Kidney epithelial cell (primary cell): ENCODE results near the gene MGP. TPM values are rescaled to one million over a fixed set of nuclear protein-coding genes. Genes with fewer than 3 reads are reported as not detected.

Source experiments
- DNase-seq: peaks from one replicate; pipeline ENCODE4 v3.0.0-alpha.2; 2010; ENCODE audit warnings: low read depth
- H3K27me3 ChIP-seq: 2 replicates; pipeline ENCODE4 v1.6.0; 2011; ENCODE audit warnings: low read length; ENCODE audit not compliant: control insufficient read depth, insufficient read depth
- H3K36me3 ChIP-seq: 2 replicates; pipeline ENCODE4 v1.5.1; 2011; ENCODE audit warnings: low read length; ENCODE audit not compliant: control insufficient read depth, insufficient read depth
- H3K4me3 ChIP-seq: 2 replicates; pipeline ENCODE4 v1.5.1; 2011; ENCODE audit warnings: low read depth, mild to moderate bottlenecking, control low read depth, low read length
- total RNA-seq: library from RNA; depleted of rRNA; stranded (reverse); fragments of >200 nt; gene quantifications from 2 replicates; pipeline ENCODE4 v1.2.3, GENCODE V29; 2015
- TF ChIP-seq, protein P1 (sequence below): IDR thresholded peaks from 2 replicates; pipeline ENCODE4 v1.5.1; 2011; ENCODE audit warnings: mild to moderate bottlenecking, moderate library complexity, low read length, control low read depth, inconsistent platforms; ENCODE audit not compliant: insufficient read depth, poor library complexity, severe bottlenecking

MGP gene
- total RNA-seq, 1 donor from 2014 or later = 4.0 TPM

DNA sequence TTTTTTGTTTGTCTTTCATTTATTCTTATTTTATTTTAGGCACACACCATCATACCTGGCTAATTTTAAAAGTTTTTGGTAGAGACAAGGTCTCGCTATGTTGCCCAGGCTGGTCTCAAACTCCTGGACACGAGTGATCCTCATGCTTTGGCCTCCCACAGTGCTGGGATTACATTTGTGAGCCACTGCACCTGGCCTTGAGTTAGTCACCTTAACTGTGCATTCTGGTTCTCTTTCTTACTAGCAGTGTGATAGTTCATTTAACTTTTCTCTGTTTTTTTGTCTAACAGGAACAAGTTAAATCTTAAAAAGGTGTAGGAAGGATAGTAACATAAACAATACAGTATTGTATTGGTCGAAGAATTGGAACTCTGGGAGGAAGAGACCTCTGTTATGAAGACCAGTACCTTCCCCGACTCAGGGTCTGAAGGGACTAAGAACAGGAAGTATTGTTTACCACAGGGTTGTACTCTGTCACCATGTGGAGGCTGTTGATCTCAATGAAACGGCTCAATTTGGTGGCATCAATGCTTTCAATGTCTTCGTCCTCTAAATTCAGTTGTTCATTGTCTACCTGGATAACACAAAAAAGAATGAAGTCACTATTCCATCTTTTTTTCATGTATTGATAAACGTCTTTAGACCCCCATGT, 34.9 kb upstream of the MGP start:
- DNase-seq = no peak
- TF ChIP-seq, protein P1, sequence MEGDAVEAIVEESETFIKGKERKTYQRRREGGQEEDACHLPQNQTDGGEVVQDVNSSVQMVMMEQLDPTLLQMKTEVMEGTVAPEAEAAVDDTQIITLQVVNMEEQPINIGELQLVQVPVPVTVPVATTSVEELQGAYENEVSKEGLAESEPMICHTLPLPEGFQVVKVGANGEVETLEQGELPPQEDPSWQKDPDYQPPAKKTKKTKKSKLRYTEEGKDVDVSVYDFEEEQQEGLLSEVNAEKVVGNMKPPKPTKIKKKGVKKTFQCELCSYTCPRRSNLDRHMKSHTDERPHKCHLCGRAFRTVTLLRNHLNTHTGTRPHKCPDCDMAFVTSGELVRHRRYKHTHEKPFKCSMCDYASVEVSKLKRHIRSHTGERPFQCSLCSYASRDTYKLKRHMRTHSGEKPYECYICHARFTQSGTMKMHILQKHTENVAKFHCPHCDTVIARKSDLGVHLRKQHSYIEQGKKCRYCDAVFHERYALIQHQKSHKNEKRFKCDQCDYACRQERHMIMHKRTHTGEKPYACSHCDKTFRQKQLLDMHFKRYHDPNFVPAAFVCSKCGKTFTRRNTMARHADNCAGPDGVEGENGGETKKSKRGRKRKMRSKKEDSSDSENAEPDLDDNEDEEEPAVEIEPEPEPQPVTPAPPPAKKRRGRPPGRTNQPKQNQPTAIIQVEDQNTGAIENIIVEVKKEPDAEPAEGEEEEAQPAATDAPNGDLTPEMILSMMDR = no peak
- no peak overlapping the region for H3K4me3 ChIP-seq
- no peaks in the 10 kb centered on the region for H3K27me3 ChIP-seq
- no peaks in the 10 kb centered on the region for H3K36me3 ChIP-seq

DNA sequence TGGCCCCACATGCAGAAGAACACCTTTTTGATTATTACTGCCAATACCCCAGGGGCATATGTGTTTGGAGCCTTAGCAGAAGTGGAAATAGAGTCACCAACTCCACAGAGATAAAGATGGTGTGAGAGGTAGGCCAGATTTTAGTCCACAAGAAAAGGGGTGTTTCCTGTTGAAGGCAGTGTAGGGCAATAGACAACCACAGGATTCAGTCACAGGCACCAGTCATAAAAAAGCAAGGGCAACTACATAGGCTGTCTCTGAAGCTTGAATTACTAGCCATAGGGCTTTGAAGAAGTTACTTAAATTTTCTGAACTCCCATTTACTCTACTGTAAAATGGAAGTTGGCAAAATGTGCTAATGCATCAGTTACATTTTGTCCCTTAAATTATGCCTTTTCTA, 33.8 kb upstream of the MGP start:
- DNase-seq = no peak
- no peaks in the 10 kb centered on the region for H3K27me3 ChIP-seq
- H3K36me3 ChIP-seq = no peaks in the 10 kb centered on the region
- no peak overlapping the region for H3K4me3 ChIP-seq
- TF ChIP-seq, protein P1 = no peak

DNA sequence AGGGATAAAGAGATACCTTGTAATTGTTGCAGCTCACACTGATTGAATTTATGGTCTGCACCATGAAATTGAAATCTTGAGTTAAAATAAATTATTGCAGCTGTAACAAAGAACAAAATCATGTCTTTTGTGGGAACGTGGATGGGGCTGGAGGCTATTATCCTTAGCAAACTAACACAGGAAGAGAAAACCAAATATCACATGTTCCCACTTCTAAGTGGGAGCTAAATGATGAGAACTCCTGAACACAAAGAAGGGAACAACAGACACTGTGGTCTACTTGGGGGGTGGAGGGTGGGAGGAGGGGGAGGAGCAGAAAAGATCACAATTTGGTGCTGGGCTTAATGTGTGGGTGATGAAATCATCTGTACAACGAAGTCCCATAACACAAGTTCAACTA, 30.1 kb upstream of the MGP start:
- no peaks in the 10 kb centered on the region for H3K27me3 ChIP-seq
- no peak overlapping the region for H3K4me3 ChIP-seq
- H3K36me3 ChIP-seq = no peaks in the 10 kb centered on the region
- no peak for DNase-seq
- TF ChIP-seq, protein P1 = no peak

DNA sequence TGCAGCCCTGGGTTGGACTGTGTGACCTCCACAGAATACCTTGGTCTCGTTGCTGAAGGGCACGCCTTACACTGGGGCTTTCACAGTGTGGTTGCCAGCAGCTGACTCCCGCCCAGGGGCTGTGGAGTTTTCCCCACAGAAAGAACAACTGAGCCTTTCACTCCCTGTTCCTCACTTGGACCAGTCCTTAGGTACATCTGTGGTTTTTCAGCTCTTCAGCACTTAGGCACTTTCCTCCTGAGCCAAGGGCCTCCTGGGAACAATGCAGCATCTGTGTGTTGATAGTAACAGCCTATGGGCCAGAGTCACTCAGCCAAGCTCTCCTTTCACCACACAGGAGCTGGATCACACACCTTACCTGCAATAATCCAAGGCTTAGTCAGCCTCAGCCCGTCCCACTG, 27.7 kb upstream of the MGP start:
- H3K36me3 ChIP-seq = no peaks in the 10 kb centered on the region
- no peak overlapping the region for H3K4me3 ChIP-seq
- no peaks in the 10 kb centered on the region for H3K27me3 ChIP-seq
- TF ChIP-seq, protein P1 = no peak
- no peak for DNase-seq

DNA sequence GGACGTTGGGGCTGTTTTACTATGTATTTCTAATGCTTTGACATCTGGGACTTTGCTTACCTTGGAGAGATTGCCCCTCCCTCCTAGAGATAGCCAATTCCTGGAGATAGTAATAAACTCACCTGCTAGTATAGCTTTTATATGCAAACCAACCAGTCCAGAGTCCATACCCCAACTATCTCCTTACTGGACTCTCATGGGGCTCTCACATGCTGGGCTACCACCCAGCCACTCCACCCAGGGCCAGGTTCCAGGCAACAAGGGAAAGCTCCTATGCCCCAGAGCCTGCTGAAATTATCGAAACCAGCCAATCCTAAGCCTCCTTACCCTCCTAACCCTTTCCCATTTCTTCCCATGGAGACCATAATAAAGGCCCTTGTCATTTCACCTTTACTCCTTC, 25.5 kb upstream of the MGP start:
- H3K36me3 ChIP-seq = no peaks in the 10 kb centered on the region
- no peak for DNase-seq
- TF ChIP-seq, protein P1 = no peak
- no peaks in the 10 kb centered on the region for H3K27me3 ChIP-seq
- H3K4me3 ChIP-seq = no peak overlapping the region
